GM18867 (cell line): ENCODE results near the gene SETBP1.

Source experiments
- ATAC-seq: cut with Tn5 transposase; IDR thresholded peaks from one replicate; pipeline ENCODE4 v1.9.1; 2021; ENCODE audit warnings: mild to moderate bottlenecking, moderate library complexity; ENCODE audit not compliant: unreplicated experiment

SETBP1 gene

GRCh38 chr18:45054636-45055035 lies 373.9 kb downstream of the SETBP1 start:
- no peak for ATAC-seq

- ATAC-seq = no peak
Measured at GRCh38 chr18:45055811-45056210, 375.1 kb downstream of the SETBP1 start.

- ATAC-seq = no peak
Measured at GRCh38 chr18:45056926-45057325, 376.2 kb downstream of the SETBP1 start.

- ATAC-seq = no peak
Measured at GRCh38 chr18:45057955-45058600, 377.4 kb downstream of the SETBP1 start.

- no peak for ATAC-seq
Measured at GRCh38 chr18:45059695-45060094, 379.0 kb downstream of the SETBP1 start.

- ATAC-seq = no peak
Measured at GRCh38 chr18:45060102-45060501, 379.4 kb downstream of the SETBP1 start.

GRCh38 chr18:45061359-45061758 lies 380.7 kb downstream of the SETBP1 start:
- no peak for ATAC-seq

- ATAC-seq = no peak
Measured at GRCh38 chr18:45063246-45064038, 382.8 kb downstream of the SETBP1 start.

- no peak for ATAC-seq
Measured at GRCh38 chr18:45066210-45066609, 385.5 kb downstream of the SETBP1 start.

- no peak for ATAC-seq
Measured at GRCh38 chr18:45066886-45067285, 386.2 kb downstream of the SETBP1 start.

GRCh38 chr18:45068400-45069094 lies 387.9 kb downstream of the SETBP1 start:
- ATAC-seq = no peak

GRCh38 chr18:45069546-45069945 lies 388.9 kb downstream of the SETBP1 start:
- no peak for ATAC-seq

GRCh38 chr18:45071956-45072355 lies 391.3 kb downstream of the SETBP1 start:
- no peak for ATAC-seq

GRCh38 chr18:45073556-45073955 lies 392.9 kb downstream of the SETBP1 start:
- ATAC-seq = no peak

GRCh38 chr18:45081566-45082181 lies 401.0 kb downstream of the SETBP1 start:
- ATAC-seq = no peak

GRCh38 chr18:45083226-45083855 lies 402.7 kb downstream of the SETBP1 start:
- no peak for ATAC-seq

- no peak for ATAC-seq
Measured at GRCh38 chr18:45084206-45084605, 403.5 kb downstream of the SETBP1 start.

GRCh38 chr18:45085916-45086624 lies 405.4 kb downstream of the SETBP1 start:
- ATAC-seq = no peak

GRCh38 chr18:45086777-45087176 lies 406.1 kb downstream of the SETBP1 start:
- no peak for ATAC-seq

- no peak for ATAC-seq
Measured at GRCh38 chr18:45090526-45091140, 409.9 kb downstream of the SETBP1 start.
